DOHH2 (cell line): ENCODE results near the gene EXD3.

ENCODE experiments used
- H3F3A ChIP-seq: fragments of 200-600 bp; sonication (generic), shearing (Covaris generic); 2 replicates; pipeline ENCODE4 v1.6.0; 2016; ENCODE audit warnings: antibody characterized with exemption, mild to moderate bottlenecking; ENCODE audit not compliant: control insufficient read depth, insufficient read depth
- H3K27ac ChIP-seq: fragments of 200-600 bp; sonication (generic); 2 replicates; pipeline ENCODE4 v1.5.1; 2014; ENCODE audit warnings: low read depth, mild to moderate bottlenecking, low read length, moderate library complexity
- H3K27me3 ChIP-seq: fragments of 200-600 bp; sonication (generic); 2 replicates; pipeline ENCODE4 v1.6.1; 2014; ENCODE audit warnings: mild to moderate bottlenecking, low read length, mixed read lengths; ENCODE audit not compliant: control insufficient read depth
- H3K36me3 ChIP-seq: fragments of 200-600 bp; sonication (generic); 2 replicates; pipeline ENCODE4 v1.6.1; 2014; ENCODE audit warnings: mild to moderate bottlenecking, low read length, moderate library complexity, mixed read lengths; ENCODE audit not compliant: control insufficient read depth
- H3K4me1 ChIP-seq: fragments of 200-600 bp; sonication (generic); 2 replicates; pipeline ENCODE4 v1.6.1; 2014; ENCODE audit warnings: mild to moderate bottlenecking, low read length, mixed read lengths; ENCODE audit not compliant: control insufficient read depth
- H3K4me2 ChIP-seq: fragments of 200-600 bp; sonication (generic); 2 replicates; pipeline ENCODE4 v1.6.0; 2014; ENCODE audit warnings: mild to moderate bottlenecking, low read length, moderate library complexity
- H3K4me3 ChIP-seq: fragments of 200-600 bp; sonication (generic); 2 replicates; pipeline ENCODE4 v1.5.1; 2014; ENCODE audit warnings: mild to moderate bottlenecking, low read length, mixed read lengths
- H3K79me2 ChIP-seq: fragments of 200-600 bp; sonication (generic); 2 replicates; pipeline ENCODE4 v1.6.1; 2014; ENCODE audit warnings: mild to moderate bottlenecking, low read length, mixed read lengths; ENCODE audit not compliant: control insufficient read depth
- H3K9me2 ChIP-seq: fragments of 200-600 bp; sonication (generic); replicated peaks from 2 replicates; pipeline ENCODE4 v1.6.1; 2014; ENCODE audit warnings: mild to moderate bottlenecking, low read length, mixed read lengths; ENCODE audit not compliant: control insufficient read depth
- H3K9me3 ChIP-seq: fragments of 200-600 bp; sonication (generic); 2 replicates; pipeline ENCODE4 v1.6.1; 2014; ENCODE audit warnings: antibody characterized with exemption, low read length, mixed read lengths; ENCODE audit not compliant: control insufficient read depth, insufficient read depth
- H4K20me1 ChIP-seq: fragments of 200-600 bp; sonication (generic); 2 replicates; pipeline ENCODE4 v1.6.0; 2014; ENCODE audit warnings: low read depth, mild to moderate bottlenecking, antibody characterized with exemption, low read length, moderate library complexity; ENCODE audit not compliant: control insufficient read depth, insufficient read depth
- EZH2phosphoT487 ChIP-seq: fragments of 200-600 bp; sonication (generic); IDR thresholded peaks from 2 replicates; pipeline ENCODE4 v1.6.1; 2017; ENCODE audit warnings: borderline replicate concordance, mild to moderate bottlenecking, antibody characterized with exemption, low read length, moderate library complexity, mixed read lengths
- TF ChIP-seq, protein P1 (sequence below): fragments of 200-600 bp; sonication (generic); IDR thresholded peaks from one replicate; pipeline ENCODE4 v1.5.1; 2014; ENCODE audit warnings: antibody characterized with exemption, mild to moderate bottlenecking, low read depth, low read length; ENCODE audit not compliant: poor library complexity, severe bottlenecking

EXD3 gene

GRCh38 chr9:137313326-137313936, 109.5 kb downstream of the EXD3 start:
- Histone ChIP-seq H3K27ac (no peak overlapping the region), H3K4me1 (peaks cover 29% of the 10 kb centered on the region), H3F3A (no peaks in the 10 kb centered on the region; the same call in 1 of the 2 replicates), H3K27me3 (no peaks in the 10 kb centered on the region), H3K9me2 (no peaks in the 10 kb centered on the region), H4K20me1 (no peaks in the 10 kb centered on the region), H3K79me2 (no peaks in the 10 kb centered on the region), H3K36me3 (no peaks in the 10 kb centered on the region), H3K4me2 (no peak overlapping the region), H3K9me3 (no peaks in the 10 kb centered on the region), H3K4me3 (no peak overlapping the region)
- TF ChIP-seq, protein P1, sequence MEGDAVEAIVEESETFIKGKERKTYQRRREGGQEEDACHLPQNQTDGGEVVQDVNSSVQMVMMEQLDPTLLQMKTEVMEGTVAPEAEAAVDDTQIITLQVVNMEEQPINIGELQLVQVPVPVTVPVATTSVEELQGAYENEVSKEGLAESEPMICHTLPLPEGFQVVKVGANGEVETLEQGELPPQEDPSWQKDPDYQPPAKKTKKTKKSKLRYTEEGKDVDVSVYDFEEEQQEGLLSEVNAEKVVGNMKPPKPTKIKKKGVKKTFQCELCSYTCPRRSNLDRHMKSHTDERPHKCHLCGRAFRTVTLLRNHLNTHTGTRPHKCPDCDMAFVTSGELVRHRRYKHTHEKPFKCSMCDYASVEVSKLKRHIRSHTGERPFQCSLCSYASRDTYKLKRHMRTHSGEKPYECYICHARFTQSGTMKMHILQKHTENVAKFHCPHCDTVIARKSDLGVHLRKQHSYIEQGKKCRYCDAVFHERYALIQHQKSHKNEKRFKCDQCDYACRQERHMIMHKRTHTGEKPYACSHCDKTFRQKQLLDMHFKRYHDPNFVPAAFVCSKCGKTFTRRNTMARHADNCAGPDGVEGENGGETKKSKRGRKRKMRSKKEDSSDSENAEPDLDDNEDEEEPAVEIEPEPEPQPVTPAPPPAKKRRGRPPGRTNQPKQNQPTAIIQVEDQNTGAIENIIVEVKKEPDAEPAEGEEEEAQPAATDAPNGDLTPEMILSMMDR = no peak
- no peak for TF ChIP-seq EZH2phosphoT487

- H3K4me3 ChIP-seq = no peak overlapping the region
- H3K79me2 ChIP-seq = no peaks in the 10 kb centered on the region
- H3K9me3 ChIP-seq = no peaks in the 10 kb centered on the region
- no peak overlapping the region for H3K4me2 ChIP-seq
- no peaks in the 10 kb centered on the region for H4K20me1 ChIP-seq
- TF ChIP-seq EZH2phosphoT487 = no peak
- TF ChIP-seq, protein P1 = no peak
- no peaks in the 10 kb centered on the region; the same call in 1 of the 2 replicates for H3K27me3 ChIP-seq
- no peaks in the 10 kb centered on the region for H3K9me2 ChIP-seq
- no peaks in the 10 kb centered on the region for H3K36me3 ChIP-seq
- H3K4me1 ChIP-seq = peaks cover 29% of the 10 kb centered on the region
- H3K27ac ChIP-seq = no peak overlapping the region
- H3F3A ChIP-seq = no peaks in the 10 kb centered on the region; the same call in 1 of the 2 replicates
These were observed 110.1 kb downstream of the EXD3 start for GRCh38 chr9:137312852-137313325.

GRCh38 chr9:137311986-137312851, 110.7 kb downstream of the EXD3 start:
- Histone ChIP-seq H3K4me2 (no peak overlapping the region), H3K4me3 (no peak overlapping the region), H3K27me3 (peaks cover 4% of the 10 kb centered on the region; the same call in 1 of the 2 replicates), H3K9me2 (no peaks in the 10 kb centered on the region), H3K4me1 (peaks cover 30% of the 10 kb centered on the region), H3F3A (no peaks in the 10 kb centered on the region; the same call in 1 of the 2 replicates), H3K36me3 (no peaks in the 10 kb centered on the region), H3K9me3 (no peaks in the 10 kb centered on the region), H4K20me1 (no peaks in the 10 kb centered on the region), H3K79me2 (no peaks in the 10 kb centered on the region), H3K27ac (no peak overlapping the region)
- TF ChIP-seq, protein P1 = no peak
- TF ChIP-seq EZH2phosphoT487 = no peak
